ENCODE results near the gene USP44. TPM values are rescaled to one million over a fixed set of nuclear protein-coding genes. Genes with fewer than 3 reads are reported as not detected.

Gene USP44
- total and polyA plus RNA-seq, 2 experiments from 2014 or later: 235 to 248 TPM

GRCh38 chr12:95533985-95534384 lies 17.3 kb downstream of the USP44 start:
- H3K79me2 ChIP-seq (replicated peaks; ENCODE audit: insufficient read depth): peaks cover 100% of the 10 kb centered on the region
- H3K27me3 ChIP-seq (ENCODE audit: insufficient read depth): no peaks in the 10 kb centered on the region
- Mint-ChIP-seq H3K4me1 (peaks cover 61% of the 10 kb centered on the region), H3K9me3 (no peaks in the 10 kb centered on the region; the same call in 2 of the 3 replicates), H3K36me3 (ENCODE audit: low read depth) (peaks cover 65% of the 10 kb centered on the region), H3K27me3 (ENCODE audit: insufficient read depth, low read depth, poor library complexity) (peaks cover 10% of the 10 kb centered on the region), H3K4me3 (no peak overlapping the region; the same call in 2 of the 3 replicates), H3K27ac (no peak overlapping the region)
- H3K9me2 ChIP-seq (ENCODE audit: insufficient read depth): no peaks in the 10 kb centered on the region
- DNase-seq (ENCODE audit: low spot score) (no peak), ATAC-seq (no peak)
- peaks cover 61% of the 10 kb centered on the region for H3K4me1 ChIP-seq (ENCODE audit: insufficient read depth)
- peaks cover 48% of the 10 kb centered on the region for H3K36me3 ChIP-seq (ENCODE audit: insufficient read depth)
- 0 out of 2 replicates have a peak, but pooled peaks cover 4% of the 10 kb centered on the region for H3F3A ChIP-seq (replicated peaks; ENCODE audit: low read depth)
- peaks cover 75% of the 10 kb centered on the region for H4K20me1 ChIP-seq (replicated peaks; ENCODE audit: insufficient read depth)
- H3K4me3 ChIP-seq: no peak overlapping the region
- no peak for TF ChIP-seq EZH2 (IDR thresholded peaks at IDR 0.05; ENCODE audit: low read depth, unreplicated experiment)
- no peak for TF ChIP-seq ZNF114 (CRISPR knock-in tag; IDR thresholded peaks at IDR 0.05)
- no peak for TF ChIP-seq EZH2phosphoT487 (IDR thresholded peaks at IDR 0.05; ENCODE audit: unreplicated experiment)
- no peak for TF ChIP-seq CREB1 (CRISPR knock-in tag; IDR thresholded peaks at IDR 0.05; ENCODE audit: low read depth)
- no peak for TF ChIP-seq REST (IDR thresholded peaks at IDR 0.05; ENCODE audit: unreplicated experiment)
- 0 out of 2 replicates have a peak overlapping the region, but pooled peaks have one; percentile 5 for H3K4me2 ChIP-seq
- no peak overlapping the region for H2AFZ ChIP-seq
- H3K27ac ChIP-seq (ENCODE audit: low read depth): no peak overlapping the region; the same call in 1 of the 2 replicates

- Histone ChIP-seq H3K36me3 (ENCODE audit: insufficient read depth) (peaks cover 51% of the 10 kb centered on the region), H3K27ac (ENCODE audit: low read depth) (peak overlapping the region; percentile 17), H3K9me2 (ENCODE audit: insufficient read depth) (no peaks in the 10 kb centered on the region), H3F3A (replicated peaks; ENCODE audit: low read depth) (0 out of 2 replicates have a peak, but pooled peaks cover 4% of the 10 kb centered on the region), H3K79me2 (replicated peaks; ENCODE audit: insufficient read depth) (peaks cover 100% of the 10 kb centered on the region), H3K4me3 (no peak overlapping the region), H3K27me3 (ENCODE audit: insufficient read depth) (no peaks in the 10 kb centered on the region), H2AFZ (no peak overlapping the region), H4K20me1 (replicated peaks; ENCODE audit: insufficient read depth) (peaks cover 82% of the 10 kb centered on the region), H3K4me1 (ENCODE audit: insufficient read depth) (peaks cover 50% of the 10 kb centered on the region), H3K4me2 (0 out of 2 replicates have a peak overlapping the region, but pooled peaks have one; percentile 5)
- Mint-ChIP-seq H3K27me3 (ENCODE audit: insufficient read depth, low read depth, poor library complexity) (peaks cover 10% of the 10 kb centered on the region), H3K4me1 (peaks cover 57% of the 10 kb centered on the region), H3K4me3 (no peak overlapping the region), H3K27ac (no peak overlapping the region; the same call in 1 of the 2 replicates), H3K9me3 (no peaks in the 10 kb centered on the region; the same call in 2 of the 3 replicates), H3K36me3 (ENCODE audit: low read depth) (peaks cover 77% of the 10 kb centered on the region)
- ATAC-seq (no peak), DNase-seq (ENCODE audit: low spot score) (no peak)
- TF ChIP-seq EZH2 (IDR thresholded peaks at IDR 0.05; ENCODE audit: low read depth, unreplicated experiment) (no peak), EZH2phosphoT487 (IDR thresholded peaks at IDR 0.05; ENCODE audit: unreplicated experiment) (no peak), ZNF114 (CRISPR knock-in tag; IDR thresholded peaks at IDR 0.05) (no peak), ETS1 (IDR thresholded peaks at IDR 0.05) (no peak), POLR2AphosphoS5 (IDR thresholded peaks at IDR 0.05; ENCODE audit: low read depth) (no peak), CTCF (conservative IDR thresholded peaks at IDR 0.05; ENCODE audit: low read depth in 2 of 2) (no peak), ZNF331 (CRISPR knock-in tag; IDR thresholded peaks at IDR 0.05; ENCODE audit: low read depth) (no peak), JUNB (IDR thresholded peaks at IDR 0.05; ENCODE audit: unreplicated experiment) (no peak), REST (IDR thresholded peaks at IDR 0.05; ENCODE audit: unreplicated experiment) (no peak), NANOG (IDR thresholded peaks at IDR 0.05; ENCODE audit: borderline replicate concordance) (no peak)
Observed at GRCh38 chr12:95532851-95533250, 18.4 kb downstream of the USP44 start.

Measured in GM23338 (cell line).